GM18498 (cell line): ENCODE measurements around the gene ICA1.

Experiments used
- ATAC-seq: cut with Tn5 transposase; IDR thresholded peaks from one replicate; pipeline ENCODE4 v1.9.1; 2021; ENCODE audit warnings: mild to moderate bottlenecking, moderate library complexity; ENCODE audit not compliant: unreplicated experiment

Gene ICA1

GRCh38 chr7:8228766-8229674, 32.9 kb downstream of the ICA1 start:
- no peak for ATAC-seq

GRCh38 chr7:8228068-8228467, 33.9 kb downstream of the ICA1 start:
- no peak for ATAC-seq

- ATAC-seq: no peak
Observed at GRCh38 chr7:8227261-8227660, 34.7 kb downstream of the ICA1 start.

GRCh38 chr7:8226501-8226900, 35.5 kb downstream of the ICA1 start:
- ATAC-seq: no peak

GRCh38 chr7:8221567-8221966, 40.4 kb downstream of the ICA1 start:
- no peak for ATAC-seq

GRCh38 chr7:8221101-8221495, 40.9 kb downstream of the ICA1 start:
- ATAC-seq: no peak

GRCh38 chr7:8220376-8221100, 41.4 kb downstream of the ICA1 start:
- no peak for ATAC-seq

GRCh38 chr7:8217200-8218068, 44.5 kb downstream of the ICA1 start:
- ATAC-seq: no peak

- no peak for ATAC-seq
Observed at GRCh38 chr7:8216334-8216690, 45.7 kb downstream of the ICA1 start.

- no peak for ATAC-seq
Observed at GRCh38 chr7:8215648-8216333, 46.2 kb downstream of the ICA1 start.

GRCh38 chr7:8214244-8214824, 47.6 kb downstream of the ICA1 start:
- no peak for ATAC-seq

- ATAC-seq: no peak
Observed at GRCh38 chr7:8213381-8213780, 48.6 kb downstream of the ICA1 start.

GRCh38 chr7:8212638-8213037, 49.3 kb downstream of the ICA1 start:
- ATAC-seq: no peak

- ATAC-seq: no peak
Observed at GRCh38 chr7:8211725-8212096, 50.3 kb downstream of the ICA1 start.

- ATAC-seq: no peak
Observed at GRCh38 chr7:8210845-8211724, 50.9 kb downstream of the ICA1 start.

GRCh38 chr7:8209353-8209752, 52.6 kb downstream of the ICA1 start:
- ATAC-seq: no peak

- no peak for ATAC-seq
Observed at GRCh38 chr7:8208816-8209215, 53.2 kb downstream of the ICA1 start.

GRCh38 chr7:8206956-8207355, 55.0 kb downstream of the ICA1 start:
- no peak for ATAC-seq

GRCh38 chr7:8205537-8205936, 56.4 kb downstream of the ICA1 start:
- ATAC-seq: no peak

GRCh38 chr7:8205031-8205387, 57.0 kb downstream of the ICA1 start:
- ATAC-seq: no peak
